ENCODE data around the gene TUB.

DNA sequence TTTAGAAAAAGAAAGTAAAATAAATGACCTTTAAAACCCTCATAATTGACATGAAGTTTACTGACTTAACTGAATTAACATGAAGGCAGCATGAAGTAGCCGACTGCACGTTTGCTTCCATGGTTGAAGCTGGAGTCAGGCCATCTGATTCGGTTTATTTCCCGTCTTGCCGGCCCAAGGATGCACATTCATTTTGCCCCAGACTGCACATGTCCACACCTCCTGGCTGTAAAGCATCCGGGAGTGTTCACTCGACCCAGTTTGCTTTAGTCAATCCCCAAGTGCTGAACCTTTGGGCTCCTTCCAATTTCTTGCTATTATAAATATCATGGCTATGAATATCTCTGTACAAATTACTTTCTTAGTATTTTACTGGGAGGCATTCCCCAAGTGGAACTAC, 17.7 kb upstream of the TUB start:
- TF ChIP-seq CTCF (tag by site-specific recombination; IDR thresholded peaks at IDR 0.05) = no peak
- TF ChIP-seq ZNF623 (tag by site-specific recombination; IDR thresholded peaks at IDR 0.05) = no peak
- no peak for TF ChIP-seq ZNF138 (tag by site-specific recombination; IDR thresholded peaks at IDR 0.05; ENCODE audit: borderline replicate concordance)
- TF ChIP-seq KLF10 (tag by site-specific recombination; IDR thresholded peaks at IDR 0.05) = no peak
- no peak for TF ChIP-seq BCL11A (tag by site-specific recombination; IDR thresholded peaks at IDR 0.05; ENCODE audit: low read depth)
- TF ChIP-seq ZNF558 (tag by site-specific recombination; IDR thresholded peaks at IDR 0.05) = no peak
- TF ChIP-seq, protein P1, sequence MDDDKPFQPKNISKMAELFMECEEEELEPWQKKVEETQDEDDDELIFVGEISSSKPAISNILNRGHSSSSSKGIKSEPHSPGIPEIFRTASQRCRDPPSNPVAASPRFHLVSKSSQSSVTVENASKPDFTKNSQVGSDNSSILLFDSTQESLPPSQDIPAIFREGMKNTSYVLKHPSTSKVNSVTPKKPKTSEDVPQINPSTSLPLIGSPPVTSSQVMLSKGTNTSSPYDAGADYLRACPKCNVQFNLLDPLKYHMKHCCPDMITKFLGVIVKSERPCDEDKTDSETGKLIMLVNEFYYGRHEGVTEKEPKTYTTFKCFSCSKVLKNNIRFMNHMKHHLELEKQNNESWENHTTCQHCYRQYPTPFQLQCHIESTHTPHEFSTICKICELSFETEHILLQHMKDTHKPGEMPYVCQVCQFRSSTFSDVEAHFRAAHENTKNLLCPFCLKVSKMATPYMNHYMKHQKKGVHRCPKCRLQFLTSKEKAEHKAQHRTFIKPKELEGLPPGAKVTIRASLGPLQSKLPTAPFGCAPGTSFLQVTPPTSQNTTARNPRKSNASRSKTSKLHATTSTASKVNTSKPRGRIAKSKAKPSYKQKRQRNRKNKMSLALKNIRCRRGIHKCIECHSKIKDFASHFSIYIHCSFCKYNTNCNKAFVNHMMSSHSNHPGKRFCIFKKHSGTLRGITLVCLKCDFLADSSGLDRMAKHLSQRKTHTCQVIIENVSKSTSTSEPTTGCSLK (tag by site-specific recombination; IDR thresholded peaks at IDR 0.05) = no peak
- no peak for TF ChIP-seq ZNF114 (tag by site-specific recombination; IDR thresholded peaks at IDR 0.05)
- no peak for TF ChIP-seq ZSCAN18 (tag by site-specific recombination; IDR thresholded peaks at IDR 0.05)
- TF ChIP-seq TCF7L2 (IDR thresholded peaks at IDR 0.05; ENCODE audit: borderline replicate concordance, low read depth, low read length) = no peak
